Coronary artery (tissue), 2 donors: Measurements from ENCODE around the gene JAG1.

Experiments used
- DNase-seq: peaks from one replicate; pipeline ENCODE4 v3.0.0-alpha.2; 2017; ENCODE audit warnings: low spot score
- H3K27ac ChIP-seq, 2 donors: fragments of 200-600 bp; sonication (generic); one replicate each; pipeline ENCODE4 v1.5.1; 2016 to 2019
- H3K4me3 ChIP-seq: fragments of 200-600 bp; sonication (generic); 2 replicates; pipeline ENCODE4 v1.5.1; 2016; ENCODE audit warnings: mild to moderate bottlenecking, moderate library complexity
- TF ChIP-seq, protein P1 (sequence below): fragments of 200-600 bp; sonication (generic); IDR thresholded peaks from one replicate; pipeline ENCODE4 v1.5.1; 2019; ENCODE audit warnings: antibody characterized with exemption

The JAG1 gene

DNA sequence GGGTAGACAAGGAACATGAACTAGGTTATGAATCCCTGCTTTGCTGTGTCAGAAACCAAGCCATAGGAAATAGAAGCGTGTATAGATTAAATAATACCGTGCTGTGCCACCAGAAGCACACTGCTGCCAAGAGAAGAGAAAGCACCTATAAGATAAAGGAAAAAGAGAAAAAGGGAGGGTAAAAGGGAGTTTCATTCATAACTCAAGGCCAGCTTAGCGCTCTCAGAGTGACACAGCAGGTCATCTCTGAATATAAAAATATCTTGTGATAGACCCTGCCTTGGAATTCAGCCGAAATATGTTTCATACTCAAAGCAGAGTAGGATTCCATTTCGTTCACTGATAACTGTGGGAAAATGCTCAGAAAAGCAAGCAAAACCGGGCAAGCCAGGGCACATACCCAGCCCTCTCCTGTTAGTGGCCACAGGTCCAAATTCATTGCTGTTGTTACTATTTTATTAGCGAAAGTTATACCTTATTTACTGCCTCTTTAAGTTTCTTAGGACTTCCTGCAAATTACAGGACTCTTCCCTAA lies 8.7 kb downstream of the JAG1 start:
- no peak for DNase-seq
- H3K27ac ChIP-seq = peak overlapping the region; percentile 89 to 92
- peak overlapping the region; percentile 98 for H3K4me3 ChIP-seq
- TF ChIP-seq, protein P1, sequence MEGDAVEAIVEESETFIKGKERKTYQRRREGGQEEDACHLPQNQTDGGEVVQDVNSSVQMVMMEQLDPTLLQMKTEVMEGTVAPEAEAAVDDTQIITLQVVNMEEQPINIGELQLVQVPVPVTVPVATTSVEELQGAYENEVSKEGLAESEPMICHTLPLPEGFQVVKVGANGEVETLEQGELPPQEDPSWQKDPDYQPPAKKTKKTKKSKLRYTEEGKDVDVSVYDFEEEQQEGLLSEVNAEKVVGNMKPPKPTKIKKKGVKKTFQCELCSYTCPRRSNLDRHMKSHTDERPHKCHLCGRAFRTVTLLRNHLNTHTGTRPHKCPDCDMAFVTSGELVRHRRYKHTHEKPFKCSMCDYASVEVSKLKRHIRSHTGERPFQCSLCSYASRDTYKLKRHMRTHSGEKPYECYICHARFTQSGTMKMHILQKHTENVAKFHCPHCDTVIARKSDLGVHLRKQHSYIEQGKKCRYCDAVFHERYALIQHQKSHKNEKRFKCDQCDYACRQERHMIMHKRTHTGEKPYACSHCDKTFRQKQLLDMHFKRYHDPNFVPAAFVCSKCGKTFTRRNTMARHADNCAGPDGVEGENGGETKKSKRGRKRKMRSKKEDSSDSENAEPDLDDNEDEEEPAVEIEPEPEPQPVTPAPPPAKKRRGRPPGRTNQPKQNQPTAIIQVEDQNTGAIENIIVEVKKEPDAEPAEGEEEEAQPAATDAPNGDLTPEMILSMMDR = no peak

DNA sequence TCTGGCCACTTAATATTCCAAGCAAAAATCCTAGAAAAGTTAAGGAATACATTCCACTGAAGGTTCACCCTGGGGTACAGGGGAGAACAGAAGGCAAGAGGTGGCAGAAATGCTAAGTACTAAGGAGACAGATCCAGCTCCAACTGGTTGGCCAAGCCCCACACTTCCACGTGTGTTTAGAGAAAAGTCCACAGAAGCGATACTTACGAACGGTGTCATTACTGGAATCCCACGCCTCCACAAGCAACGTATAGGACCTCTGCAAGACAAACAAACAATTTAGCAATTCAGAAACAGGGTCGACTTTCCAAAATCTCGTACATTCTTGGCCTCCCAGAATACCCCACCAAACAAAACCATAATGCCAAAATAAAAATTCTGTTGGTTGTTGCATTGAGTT lies 10.0 kb downstream of the JAG1 start:
- TF ChIP-seq, protein P1 = no peak
- H3K27ac ChIP-seq = peak overlapping the region; percentile 89 to 92
- DNase-seq = no peak
- H3K4me3 ChIP-seq = peak overlapping the region; percentile 98

DNA sequence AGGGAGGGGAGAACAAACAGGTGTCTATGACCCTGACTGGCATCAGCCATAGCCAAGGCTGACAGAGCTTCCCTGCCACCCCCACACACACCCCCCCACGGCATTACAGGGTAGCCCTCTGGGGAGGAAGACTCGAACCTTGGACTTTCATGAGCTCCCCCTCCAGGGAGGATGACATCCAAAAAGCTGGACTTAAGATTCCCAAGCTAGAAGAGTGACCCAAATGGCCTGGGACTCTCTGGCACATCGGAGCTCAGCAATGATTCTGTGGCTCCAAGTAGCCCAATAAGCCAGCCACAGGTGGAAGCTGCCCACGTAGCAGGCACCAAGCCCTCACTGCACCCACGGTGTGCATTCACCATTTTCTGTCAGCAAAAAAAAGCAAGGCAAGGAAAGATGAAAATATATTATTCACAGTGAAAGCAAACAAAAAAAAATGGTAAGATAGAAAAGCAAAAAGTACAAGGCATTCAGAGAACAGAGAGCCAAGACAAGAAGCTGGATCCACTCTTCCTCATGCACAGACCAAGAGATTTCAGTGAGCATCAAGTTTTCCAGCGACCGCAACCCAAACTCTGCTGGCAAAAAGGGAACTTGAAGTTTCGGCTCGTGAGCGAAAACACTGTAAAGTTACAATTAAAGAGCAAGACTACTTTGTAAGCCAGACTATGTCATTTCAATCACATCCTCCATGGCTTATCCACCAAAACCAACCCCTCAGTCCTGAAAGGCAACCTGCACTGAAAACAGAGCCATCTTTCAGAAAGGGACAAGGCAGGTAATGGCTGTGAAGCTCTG lies 10.9 kb downstream of the JAG1 start:
- peak; percentile 68 for DNase-seq
- TF ChIP-seq, protein P1 = no peak
- peak overlapping the region; percentile 89 to 92 for H3K27ac ChIP-seq
- peak overlapping the region; percentile 98 for H3K4me3 ChIP-seq

DNA sequence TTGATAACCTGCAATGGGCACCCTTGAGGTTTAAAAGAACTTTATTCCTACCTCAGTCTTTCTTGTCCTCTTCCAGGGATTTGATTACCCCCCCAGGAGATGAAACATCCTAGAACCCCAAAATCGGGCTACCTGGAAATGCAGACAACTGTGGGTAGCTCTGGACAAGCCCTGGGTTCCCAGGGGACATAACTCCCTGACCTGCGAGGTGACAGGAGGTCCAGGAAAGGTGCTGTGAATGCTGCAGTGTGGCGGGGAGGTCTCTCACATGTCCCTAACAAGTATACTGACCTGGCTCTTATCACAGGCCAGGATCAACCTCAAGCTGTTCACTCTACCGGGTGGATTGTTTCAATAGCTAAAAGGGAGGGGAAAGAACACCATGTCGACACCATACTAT lies 11.6 kb downstream of the JAG1 start:
- TF ChIP-seq, protein P1 = no peak
- Histone ChIP-seq H3K27ac (peak overlapping the region; percentile 89 to 92), H3K4me3 (peak overlapping the region; percentile 42)
- DNase-seq = peak; percentile 52

DNA sequence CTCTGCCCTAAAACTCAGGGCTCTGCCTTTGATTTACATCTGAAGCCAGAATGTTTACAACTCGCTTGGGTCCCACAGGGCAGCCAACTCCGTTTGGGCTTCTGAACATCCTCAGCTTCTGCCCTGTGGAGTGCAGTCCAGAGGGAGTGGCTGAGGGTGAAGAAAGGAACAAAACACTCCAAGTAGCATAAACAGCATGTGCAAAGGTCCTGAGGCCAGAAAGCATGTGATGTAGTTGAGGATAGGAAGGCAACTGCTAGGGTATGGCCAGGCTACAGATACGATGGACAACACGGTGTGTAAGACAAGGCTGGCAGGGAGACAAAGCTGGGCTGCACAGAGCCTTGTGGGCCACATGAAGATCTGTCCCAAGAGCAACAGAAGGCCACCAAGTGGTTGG lies 12.5 kb downstream of the JAG1 start:
- Histone ChIP-seq H3K4me3 (peak overlapping the region; percentile 54), H3K27ac (peak overlapping the region; percentile 89 to 92)
- peak; percentile 76 for DNase-seq
- TF ChIP-seq, protein P1 = no peak

DNA sequence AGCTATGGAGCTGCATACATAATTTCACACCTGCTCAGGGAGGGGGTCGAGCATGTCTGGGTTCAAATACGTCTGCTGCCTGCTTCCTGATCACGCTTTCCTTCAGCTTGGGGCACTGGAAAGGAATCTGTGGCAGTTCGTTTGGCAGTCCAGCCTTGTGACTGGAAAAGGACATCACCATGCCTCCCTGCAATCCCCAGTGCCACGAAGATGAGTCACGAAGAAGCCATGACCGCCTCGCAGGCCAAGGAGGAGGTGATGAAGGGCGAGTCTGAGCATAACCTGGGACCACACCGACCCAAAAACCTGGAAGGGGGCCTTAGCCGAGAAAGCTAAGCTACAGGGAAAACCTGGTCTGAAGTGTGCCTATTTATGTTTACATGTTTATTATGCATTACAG lies 13.1 kb downstream of the JAG1 start:
- DNase-seq = peak; percentile 88
- TF ChIP-seq, protein P1 = no peak
- Histone ChIP-seq H3K27ac (peak overlapping the region; percentile 89 to 92), H3K4me3 (peak overlapping the region; percentile 54)
